Measurements from ENCODE around the gene ZNF165.
"Not testable (repeated sequence)": the region's sequence is repeated elsewhere in the genome, so short reads cannot be mapped to it uniquely, and the experiment has no call there.

The ZNF165 gene

DNA sequence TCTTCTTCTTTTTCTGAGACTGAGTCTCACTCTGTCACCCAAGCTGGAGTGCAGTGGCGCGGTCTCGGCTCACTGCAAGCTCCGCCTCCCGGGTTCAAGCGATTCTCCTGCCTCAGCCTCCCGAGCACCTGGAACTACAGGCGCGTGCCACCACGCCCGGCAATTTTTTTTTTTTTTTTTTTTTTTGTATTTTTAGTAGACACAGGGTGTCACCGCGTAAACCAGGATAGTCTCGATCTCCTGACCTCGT is at the start of gene ZNF165:
ZNF165 (plus strand) TSS at position 188 of the 250 bp plus-strand sequence. CDS start 4,913 bp downstream, outside the sequence.
- not testable (repeated sequence) for DNase-seq

DNA sequence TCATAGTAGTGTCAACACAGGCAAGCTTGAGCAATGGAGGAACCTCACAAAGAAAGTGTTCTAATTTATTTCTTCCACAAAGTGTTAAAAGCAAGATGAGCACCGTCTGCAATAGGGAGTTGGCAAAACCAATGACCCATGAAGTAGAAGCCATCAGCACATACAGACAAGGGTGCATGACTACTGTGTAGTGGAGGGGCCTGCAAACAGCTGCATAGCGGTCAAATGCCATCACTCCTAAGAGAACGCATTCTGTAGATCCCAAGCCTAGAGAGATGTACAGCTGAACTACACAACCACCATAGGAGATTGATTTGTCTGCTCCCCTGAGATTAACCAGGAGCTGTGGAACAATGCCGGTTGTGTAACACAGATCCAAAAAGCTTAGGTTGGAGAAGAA is 26.8 kb upstream of the ZNF165 start:
- no peak for DNase-seq

DNA sequence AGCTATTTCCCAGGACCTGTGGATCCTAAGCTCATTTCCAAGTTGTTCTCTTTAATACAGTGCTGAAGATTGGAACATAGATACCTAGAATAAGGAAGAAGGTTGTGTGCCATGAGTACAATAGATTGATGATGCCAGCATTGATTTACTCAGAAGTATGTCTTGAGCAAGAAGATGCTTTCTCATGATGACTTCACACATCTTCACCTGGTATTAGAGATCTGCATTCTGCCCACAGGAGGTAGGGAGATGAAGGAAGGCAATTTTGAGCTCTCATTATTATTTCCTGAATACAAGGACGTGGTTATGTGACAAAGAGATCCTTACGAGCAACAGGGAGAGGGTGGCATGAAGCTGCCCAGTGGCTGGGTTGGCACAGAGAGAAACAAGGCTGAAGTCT is 20.0 kb upstream of the ZNF165 start:
- DNase-seq = no peak

DNA sequence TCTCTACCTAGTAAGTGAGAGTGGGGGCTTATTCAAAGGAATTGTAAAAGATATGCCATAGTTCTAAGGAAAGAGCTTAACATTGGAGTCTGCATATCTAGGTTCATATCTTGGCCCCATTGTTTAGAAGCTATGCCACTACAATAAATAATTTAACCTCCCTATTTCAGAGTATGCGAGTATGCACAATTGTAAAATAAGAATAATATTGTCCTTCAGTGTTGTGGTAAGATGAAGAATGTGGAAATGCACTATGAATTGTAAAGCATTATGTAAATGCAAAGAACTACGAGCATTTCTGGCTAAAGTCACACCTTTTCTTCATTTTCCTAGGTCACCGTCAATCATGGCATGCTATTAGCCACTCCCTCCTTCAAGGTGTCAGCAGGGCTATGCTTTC is 16.1 kb upstream of the ZNF165 start:
- DNase-seq = no peak

DNA sequence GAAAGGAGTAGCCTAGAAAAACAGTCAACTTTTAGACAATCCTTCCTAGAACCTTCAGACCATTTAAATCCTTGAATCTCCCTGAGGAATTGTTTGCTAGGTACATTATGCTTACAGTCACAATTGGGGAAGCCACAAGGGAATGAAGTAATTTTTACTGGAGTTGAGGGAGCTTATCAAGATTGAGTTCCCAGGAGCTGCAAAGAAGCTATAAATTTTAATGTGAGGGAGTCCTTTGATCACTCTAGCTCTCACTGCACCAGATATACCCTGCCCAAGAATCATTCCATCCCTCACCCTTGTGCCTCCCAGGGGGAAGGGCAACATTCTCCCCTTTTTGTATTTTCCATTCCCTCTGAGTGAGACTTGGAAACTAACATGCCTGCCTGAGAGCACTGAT is 12.3 kb upstream of the ZNF165 start:
- no peak for DNase-seq

DNA sequence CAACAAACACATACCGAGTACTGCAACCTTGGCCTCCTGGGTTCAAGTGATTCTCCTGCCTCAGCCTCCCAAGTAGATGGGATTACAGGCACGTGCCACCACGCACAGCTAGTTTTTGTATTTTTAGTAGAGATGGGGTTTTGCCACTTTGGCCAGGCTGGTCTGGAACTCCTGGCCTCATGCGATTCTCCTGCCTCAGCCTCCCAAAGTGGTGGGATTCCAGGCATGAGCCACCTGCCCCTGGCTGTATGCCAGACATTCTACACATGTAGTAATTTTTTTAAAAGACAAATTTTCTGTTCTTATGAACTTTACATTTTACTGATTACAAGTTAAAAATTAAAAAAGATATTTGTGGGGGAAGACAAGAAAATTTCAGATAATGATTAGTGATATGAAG is 9.4 kb upstream of the ZNF165 start:
- not testable (repeated sequence) for DNase-seq

DNA sequence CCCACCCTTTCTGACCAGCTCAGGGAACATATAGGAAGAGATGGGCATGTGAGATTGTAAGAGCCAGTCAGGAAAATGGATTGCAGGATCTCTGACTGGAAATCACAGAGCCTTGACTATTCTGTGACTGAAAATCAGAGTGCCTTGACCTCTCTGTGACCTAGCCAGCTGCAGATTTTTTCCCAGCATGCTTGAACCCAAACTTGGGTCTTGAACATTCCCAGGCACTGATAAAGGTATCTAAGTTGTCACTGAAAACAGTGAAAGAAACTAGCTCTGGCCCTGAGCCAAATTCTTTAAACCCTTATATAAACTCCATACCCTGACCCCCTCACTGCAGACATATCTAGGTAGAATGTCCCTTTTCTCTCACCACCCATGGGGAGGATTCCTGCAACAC is 2.3 kb upstream of the ZNF165 start:
- no peak for DNase-seq

DNA sequence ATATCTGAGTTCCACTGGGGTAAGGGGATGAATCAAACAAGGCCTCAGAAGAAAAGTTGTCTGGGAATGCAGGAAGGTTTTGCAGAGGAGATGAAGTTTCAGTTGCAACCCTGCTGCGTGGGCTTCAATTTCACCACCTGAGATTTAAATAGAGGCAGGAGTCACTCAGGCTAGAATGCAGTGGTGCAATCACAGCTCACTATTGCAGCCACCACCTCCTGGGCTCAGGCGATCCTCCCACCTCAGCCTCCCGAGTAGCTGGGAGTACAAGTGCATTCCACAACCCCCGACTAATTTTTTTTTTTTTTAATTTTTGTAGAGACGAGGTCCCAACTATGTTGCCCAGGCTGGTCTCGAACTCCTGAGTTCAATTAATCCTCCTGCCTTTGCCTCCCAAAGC is 1.5 kb upstream of the ZNF165 start:
- DNase-seq = no peak

DNA sequence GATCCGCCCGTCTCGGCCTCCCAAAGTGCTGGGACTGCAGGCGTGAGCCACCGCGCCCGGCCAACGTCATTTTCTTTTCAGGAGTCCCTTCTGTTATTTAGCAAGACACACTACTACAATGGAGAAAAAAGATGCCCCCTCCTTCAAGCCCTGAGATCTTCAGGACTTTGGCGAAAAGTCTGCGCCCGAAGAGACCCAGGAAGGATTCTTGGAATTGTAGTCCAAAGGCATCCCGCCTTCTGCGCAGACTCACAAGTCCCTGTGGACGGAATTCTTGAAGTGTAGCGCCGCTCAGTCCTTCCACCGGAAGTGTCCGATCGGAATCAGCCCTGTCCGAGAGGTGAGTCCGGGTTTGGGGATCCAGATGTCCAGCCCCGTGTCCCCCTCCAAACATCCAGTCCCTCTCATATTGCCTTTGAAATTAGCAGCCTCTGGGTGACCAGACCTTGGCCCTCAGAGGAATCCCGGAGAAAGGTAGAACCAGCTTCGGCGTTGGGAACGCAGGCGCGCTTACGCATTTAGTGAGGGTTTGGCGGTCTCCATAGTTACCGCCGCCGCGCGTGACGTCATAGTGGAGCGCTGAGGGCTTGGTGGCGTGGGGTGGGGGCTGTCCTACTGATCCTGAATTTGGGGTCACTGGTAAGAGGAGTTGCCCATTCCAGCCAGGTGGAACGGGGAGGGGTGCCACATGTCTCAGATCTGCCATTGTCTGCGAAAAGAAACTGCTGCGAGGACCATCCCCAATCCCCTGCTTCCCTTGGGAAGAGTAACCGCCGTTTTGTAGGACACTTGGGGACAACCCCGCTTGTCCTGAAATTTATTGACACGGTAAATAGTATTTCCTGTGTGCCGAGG is 490 bp downstream of the ZNF165 start:
- peak; percentile 92 to 96 for DNase-seq

DNA sequence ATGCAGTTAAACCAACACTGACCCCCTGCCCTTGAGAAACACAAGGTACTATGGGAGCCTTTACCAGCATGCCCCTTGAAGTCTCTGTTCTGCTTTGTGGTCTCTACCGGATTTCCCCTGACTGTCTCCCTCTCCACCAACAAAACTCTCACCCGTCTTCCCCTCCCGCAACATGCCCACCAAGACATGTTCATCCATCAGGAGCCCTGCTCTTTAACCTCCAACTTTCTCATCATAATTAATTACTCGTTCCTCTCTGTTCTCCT is 1.1 kb downstream of the ZNF165 start:
- peak in 1 of 2 donors; percentile 35 for DNase-seq

DNA sequence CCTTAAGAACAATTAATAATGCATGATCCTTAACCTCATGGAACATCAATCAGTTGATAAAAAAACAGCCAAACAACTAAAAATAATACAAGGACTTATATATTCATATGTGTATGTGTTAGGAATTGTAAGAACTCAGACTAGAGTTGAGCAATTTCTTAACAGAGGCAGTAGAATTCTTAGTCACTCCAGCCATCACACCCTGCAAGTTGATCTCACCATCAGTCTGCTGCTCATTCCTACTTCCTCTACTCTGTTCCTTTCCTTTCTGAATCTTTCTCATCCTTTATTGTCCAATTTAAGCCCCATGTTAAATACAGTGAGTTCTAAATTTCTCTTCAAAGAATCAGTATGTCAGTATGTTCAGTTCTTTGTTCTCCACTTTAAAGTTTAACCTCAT is 2.6 kb downstream of the ZNF165 start:
- DNase-seq = no peak

DNA sequence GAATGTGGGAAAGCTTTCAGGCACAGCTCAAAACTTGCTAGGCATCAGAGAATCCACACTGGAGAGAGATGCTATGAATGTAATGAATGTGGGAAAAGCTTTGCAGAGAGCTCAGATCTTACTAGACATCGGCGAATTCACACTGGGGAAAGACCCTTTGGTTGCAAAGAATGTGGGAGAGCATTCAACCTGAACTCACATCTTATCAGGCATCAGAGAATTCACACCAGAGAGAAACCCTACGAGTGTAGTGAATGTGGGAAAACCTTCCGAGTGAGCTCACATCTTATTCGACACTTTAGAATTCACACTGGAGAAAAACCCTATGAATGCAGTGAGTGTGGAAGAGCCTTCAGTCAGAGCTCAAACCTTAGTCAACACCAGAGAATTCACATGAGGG is 8.7 kb downstream of the ZNF165 start:
- no peak for DNase-seq

DNA sequence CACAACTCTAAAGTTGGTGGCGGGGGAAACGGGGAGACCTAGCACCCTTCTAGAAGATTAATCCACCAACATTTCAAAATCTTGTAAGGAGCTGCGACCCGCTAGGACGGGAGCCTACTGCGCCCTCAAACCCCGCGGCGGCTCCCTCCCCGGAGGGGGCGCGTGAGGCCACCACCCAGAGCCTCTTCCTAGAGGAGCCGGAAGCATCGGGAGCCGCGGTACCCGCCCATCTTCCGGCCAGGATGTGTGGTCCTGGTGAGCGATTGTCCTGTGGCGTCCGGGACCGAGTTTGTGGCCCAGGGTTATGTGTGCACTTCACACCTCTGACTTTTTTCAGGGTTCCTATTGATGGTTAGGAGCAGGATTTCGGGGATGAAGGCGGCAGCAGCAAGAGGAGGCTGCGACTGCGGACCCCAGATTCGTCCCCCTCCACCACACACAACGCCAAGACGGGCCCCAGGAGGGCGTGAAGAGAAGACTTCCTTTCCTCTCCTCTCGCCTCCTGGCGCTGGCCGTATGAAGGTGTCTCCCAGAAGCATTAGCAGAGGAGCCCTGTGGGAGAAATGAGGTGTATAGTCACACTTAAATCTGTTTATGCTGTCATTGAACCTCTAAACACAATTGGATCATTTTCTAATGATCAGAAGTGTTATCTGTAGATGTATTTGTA is 10.7 kb downstream of the ZNF165 start:
- DNase-seq = no peak

DNA sequence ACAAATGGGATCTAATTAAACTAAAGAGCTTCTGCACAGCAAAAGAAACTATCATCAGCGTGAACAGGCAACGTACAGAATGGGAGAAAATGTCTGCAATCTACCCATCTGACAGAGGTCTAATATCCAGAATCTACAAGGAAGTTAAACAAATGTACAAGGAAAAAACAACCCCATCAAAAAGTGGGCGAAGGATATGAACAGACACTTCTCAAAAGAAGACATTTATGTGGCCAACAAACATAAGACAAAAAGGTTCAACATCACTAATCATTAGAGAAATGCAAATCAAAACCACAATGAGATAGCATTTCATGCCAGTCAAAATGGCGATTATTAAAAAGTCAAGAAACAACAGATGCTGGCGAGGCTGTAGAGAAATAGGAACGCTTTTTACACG is 21.9 kb downstream of the ZNF165 start:
- not testable (repeated sequence) for DNase-seq

DNA sequence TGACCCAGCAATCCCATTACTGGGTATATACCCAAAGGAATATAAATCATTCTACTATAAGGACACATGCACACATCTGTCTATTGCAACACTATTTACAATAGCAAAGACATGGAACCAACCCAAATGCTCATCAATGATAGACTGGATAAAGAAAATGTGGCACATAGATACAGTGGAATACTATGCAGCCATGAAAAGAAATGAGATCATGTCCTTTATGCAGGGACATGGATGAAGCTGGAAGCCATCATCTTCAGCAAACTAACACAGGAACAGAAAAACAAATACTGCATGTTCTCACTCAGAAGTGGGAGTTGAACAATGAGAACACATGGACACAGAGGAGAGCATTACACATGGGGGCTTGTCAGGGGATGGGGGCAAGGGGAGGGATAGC is 22.3 kb downstream of the ZNF165 start:
- DNase-seq = not testable (repeated sequence)

DNA sequence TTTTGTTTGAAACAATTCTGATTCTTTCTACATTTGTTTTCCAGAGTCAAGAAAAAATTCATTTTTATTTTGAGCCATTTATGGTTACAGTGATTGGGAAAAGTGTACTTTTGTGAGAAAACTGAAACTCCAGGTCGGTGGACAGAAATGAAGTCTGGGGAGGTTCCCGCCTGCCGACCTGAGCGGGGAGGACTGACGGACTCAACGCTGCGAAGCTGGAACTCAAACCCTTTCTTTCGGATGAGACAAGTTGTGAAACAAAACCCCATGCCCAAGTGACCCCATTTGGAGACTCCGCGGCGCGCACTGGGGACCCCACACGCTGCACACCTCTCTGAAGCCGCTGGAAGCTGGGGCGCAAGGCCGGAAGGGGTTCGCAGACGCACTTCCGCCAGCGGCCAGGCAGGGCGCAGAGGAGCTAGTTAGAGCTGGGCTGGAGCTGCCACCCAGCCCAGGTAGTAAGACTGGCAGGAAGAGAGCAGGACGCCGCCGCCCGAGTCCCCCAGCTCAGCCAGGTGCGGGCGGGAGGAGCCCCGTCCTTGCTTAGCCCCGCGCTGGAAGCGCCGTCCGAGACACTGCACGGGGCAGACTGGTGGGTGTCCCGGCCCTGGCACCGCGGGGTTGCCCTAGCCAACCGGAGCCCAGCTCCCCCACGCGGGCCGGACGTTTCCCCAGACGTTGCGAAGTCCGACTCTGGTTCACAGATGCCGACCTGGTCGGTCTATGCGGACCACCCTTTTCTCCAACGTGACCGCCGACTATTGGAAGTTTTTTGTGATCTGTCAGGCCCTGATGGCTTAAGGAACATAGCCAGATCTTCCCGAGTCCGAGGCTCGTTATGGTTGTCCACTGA is 24.2 kb downstream of the ZNF165 start:
- DNase-seq = peak; percentile 64 to 68

DNA sequence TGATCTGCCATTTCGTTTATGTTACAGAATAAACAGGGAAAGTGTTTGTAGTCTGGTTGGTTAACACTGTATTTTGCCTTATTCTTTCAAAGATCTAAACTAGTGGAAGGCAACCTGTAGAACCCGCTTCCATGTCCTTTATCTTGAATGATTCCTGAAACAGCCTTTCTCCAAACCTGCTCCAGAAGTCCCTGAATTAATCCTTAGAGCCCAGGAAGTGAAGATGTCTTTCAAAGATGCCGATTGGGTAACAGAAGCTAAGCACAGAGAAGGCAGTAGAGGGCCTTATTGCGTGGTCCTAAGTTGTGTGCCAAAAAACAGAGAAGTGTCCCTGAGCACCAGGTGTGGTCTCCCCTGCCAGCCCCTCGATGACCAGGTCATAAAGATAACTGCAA is 24.9 kb downstream of the ZNF165 start:
- no peak for DNase-seq

DNA sequence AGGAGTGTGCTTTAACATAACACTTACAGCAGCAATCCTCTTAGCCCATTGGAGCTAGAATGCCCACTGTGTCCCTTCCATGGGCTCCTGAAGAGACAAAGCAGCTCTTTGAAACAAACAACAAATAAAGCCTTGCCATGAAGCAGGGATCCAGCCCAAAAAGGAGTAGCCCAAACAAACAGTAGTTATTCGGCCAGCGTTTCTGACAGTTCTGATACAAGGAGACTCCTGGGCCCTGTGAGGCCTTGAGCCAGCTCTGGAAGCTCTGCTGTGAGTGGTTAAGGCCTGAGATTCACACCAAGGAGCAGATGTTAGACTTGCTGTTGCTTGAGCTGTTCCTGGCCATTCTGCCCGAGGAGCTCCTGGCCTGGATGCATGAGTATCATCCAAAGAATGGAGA is 27.1 kb downstream of the ZNF165 start:
- DNase-seq = no peak

DNA sequence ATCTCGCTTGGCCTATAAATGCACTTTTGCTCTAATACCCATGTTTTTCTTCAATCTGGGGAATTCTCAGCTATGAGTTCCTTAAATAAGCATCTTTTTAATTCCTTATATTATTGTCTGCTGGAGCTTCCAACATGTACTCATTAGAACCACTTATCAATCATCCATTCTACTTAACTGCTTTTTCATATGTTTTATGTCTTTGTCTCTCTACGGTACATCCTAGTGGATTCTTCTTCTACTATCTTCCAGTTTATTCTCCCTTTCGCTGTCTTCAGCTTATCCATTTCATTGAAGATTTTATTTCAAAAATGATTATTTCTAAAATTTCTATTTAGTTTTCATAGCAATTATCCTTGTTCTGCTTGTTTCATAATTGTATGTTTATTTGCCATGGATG is 31.6 kb downstream of the ZNF165 start:
- DNase-seq = no peak

DNA sequence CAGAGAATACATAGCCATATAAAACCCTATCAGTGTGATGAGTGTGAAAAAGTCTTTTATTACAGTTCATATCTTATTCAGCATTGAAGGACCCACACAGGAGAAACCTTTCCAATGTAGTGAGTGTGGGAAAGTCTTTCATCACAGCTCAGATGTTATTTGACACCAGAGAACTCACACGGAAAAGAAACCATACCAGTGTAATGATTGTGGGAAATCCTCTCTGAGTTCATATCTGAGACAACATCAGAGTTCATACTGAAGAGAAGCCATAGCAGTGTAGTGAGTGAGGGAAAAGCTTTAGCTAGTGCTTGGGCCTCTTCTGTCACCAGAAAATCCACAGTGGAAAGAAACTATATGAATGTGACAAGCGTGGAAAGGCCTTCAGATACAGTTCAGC is 35.4 kb downstream of the ZNF165 start:
- no peak for DNase-seq

DNA sequence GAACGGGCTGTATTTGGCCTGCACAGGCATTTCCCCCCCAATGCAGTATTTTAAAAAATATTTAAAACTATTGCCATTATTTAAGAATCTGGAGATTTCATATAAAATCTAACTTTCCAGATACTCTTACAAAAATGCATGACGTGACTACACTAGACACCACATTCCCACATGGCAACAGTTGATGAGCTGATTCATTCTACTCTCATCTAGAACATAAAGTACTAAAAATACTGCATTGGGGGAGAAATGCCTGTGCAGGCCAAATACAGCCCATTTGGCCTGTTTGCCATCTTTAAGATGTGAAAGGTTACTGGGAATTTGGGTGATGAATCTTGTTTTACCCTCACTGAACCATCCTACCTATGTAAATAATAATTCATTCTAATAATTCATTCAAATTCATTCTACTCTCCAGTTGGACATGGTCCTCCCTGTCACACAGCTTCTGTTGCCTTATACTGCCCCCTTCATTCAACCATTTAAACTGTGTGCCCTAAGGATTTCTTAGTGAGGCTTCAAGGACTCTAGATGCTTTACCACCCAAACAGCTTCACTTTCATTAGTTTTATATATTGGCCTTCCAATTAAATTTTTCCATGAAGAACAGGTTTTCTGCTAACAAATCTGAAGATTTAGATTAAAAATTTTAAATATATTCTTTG is 37.1 kb downstream of the ZNF165 start:
- DNase-seq = no peak

DNA sequence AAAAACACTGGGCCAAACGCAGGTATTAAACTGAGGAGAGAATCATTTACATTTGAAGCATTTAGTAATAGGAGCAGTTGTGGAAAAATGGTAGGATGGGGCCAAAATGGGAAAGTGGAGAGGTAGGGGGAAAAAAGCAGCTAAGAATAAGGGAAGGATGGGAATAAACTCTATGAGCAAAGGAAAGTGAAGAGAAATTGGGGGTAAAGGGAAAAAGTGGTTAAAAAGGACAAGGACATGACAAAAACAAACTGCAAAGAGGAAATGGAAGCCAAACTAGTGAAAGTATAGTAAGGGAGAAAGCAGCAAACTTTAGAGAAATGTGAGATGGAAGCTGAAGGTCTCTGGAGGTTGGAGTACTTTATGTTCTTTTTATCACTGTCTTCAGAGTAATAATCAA is 37.8 kb downstream of the ZNF165 start:
- DNase-seq = no peak

DNA sequence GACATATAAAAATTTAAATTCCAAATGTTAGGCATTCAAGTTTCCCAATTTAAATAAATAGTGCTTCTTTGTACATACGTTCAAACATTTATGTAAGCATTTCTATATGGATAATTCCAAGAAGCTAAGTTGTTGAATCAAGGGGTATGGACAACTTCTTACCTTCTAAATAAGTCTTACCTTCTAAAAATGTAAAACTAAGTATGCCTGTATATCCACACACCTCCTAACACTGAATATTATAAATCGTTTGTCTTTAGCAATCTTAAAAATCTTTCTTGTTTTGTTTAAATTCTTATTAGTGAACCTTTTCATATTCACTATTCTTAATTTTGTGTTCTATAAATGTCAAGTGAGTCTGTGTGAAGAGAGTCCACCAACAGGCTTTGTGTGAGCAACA is 41.5 kb downstream of the ZNF165 start:
- DNase-seq = no peak

DNA sequence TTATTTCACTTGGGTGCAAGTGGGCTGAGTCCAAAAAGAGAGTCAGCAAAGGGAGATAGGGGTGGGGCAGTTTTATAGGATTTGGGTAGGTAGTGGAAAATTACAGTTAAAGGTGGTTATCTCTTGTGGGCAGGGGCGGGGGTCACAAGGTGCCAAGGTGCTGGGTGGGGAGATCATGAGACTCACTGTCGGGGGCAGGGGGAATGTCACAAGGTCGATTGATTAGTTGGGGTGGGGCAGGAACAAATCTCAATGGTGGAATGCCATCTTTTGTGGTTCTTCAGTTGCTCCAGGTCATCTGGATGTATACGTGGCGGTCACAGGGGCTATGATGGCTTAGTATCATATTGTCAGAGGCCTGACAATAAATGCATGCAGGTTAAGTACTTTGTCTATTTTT is 41.9 kb downstream of the ZNF165 start:
- not testable (repeated sequence) for DNase-seq
